Osteoblast (primary cell): Measurements from ENCODE around the gene EIF4A2. TPM values are rescaled to one million over a fixed set of nuclear protein-coding genes. Genes with fewer than 3 reads are reported as not detected.
"Not testable (repeated sequence)": the region's sequence is repeated elsewhere in the genome, so short reads cannot be mapped to it uniquely, and the experiment has no call there.

Experiments
- DNase-seq: peaks from one replicate; pipeline ENCODE4 v3.0.0; 2011; ENCODE audit warnings: low spot score, mixed read lengths; ENCODE audit not compliant: insufficient read length; ENCODE audit errors: missing footprints
- H2AFZ ChIP-seq: 2 replicates; pipeline ENCODE4 v1.6.0; 2011; ENCODE audit warnings: mild to moderate bottlenecking, low read length
- H3K27ac ChIP-seq: 2 replicates; pipeline ENCODE4 v1.5.1; 2011; ENCODE audit warnings: mild to moderate bottlenecking, low read depth, low read length, moderate library complexity
- H3K27me3 ChIP-seq: 2 replicates; pipeline ENCODE4 v1.6.0; 2012; ENCODE audit warnings: mild to moderate bottlenecking, control low read depth, inconsistent platforms, low read length, moderate library complexity; ENCODE audit not compliant: insufficient read depth
- H3K36me3 ChIP-seq: 2 replicates; pipeline ENCODE4 v1.5.1; 2011; ENCODE audit warnings: mild to moderate bottlenecking, low read length, control low read depth, moderate library complexity; ENCODE audit not compliant: insufficient read depth
- H3K4me1 ChIP-seq: 2 replicates; pipeline ENCODE4 v1.5.1; 2011; ENCODE audit warnings: mild to moderate bottlenecking, low read length, control low read depth, moderate library complexity; ENCODE audit not compliant: insufficient read depth
- H3K4me2 ChIP-seq: 2 replicates; pipeline ENCODE4 v1.6.0; 2011; ENCODE audit warnings: mild to moderate bottlenecking, low read length; ENCODE audit not compliant: insufficient read depth
- H3K4me3 ChIP-seq: fragments of 200-600 bp; sonication (generic); 3 replicates; pipeline ENCODE4 v1.5.1; 2012; ENCODE audit warnings: mild to moderate bottlenecking, low read length, inconsistent platforms; ENCODE audit not compliant: insufficient read depth
- H3K79me2 ChIP-seq: 2 replicates; pipeline ENCODE4 v1.6.0; 2012; ENCODE audit warnings: mild to moderate bottlenecking, low read length, control low read depth, inconsistent platforms; ENCODE audit not compliant: insufficient read depth
- H3K9me3 ChIP-seq: 2 replicates; pipeline ENCODE4 v1.5.1; 2011; ENCODE audit warnings: low read depth, low read length, control low read depth
- H4K20me1 ChIP-seq: 2 replicates; pipeline ENCODE4 v1.6.0; 2012; ENCODE audit warnings: mild to moderate bottlenecking, low read length, control low read depth; ENCODE audit not compliant: insufficient read depth
- total RNA-seq: library from RNA; depleted of rRNA; stranded (reverse); fragments of >200 nt; gene quantifications from 2 replicates; pipeline ENCODE4 v1.2.3, GENCODE V29; 2012
- TF ChIP-seq, protein P1 (sequence below): IDR thresholded peaks from 2 replicates; pipeline ENCODE4 v1.5.1; 2011; ENCODE audit warnings: mild to moderate bottlenecking, low read depth, low read length, moderate library complexity; ENCODE audit errors: extremely low read depth

The EIF4A2 gene
- total RNA-seq, 1 donor: 442 TPM

DNA sequence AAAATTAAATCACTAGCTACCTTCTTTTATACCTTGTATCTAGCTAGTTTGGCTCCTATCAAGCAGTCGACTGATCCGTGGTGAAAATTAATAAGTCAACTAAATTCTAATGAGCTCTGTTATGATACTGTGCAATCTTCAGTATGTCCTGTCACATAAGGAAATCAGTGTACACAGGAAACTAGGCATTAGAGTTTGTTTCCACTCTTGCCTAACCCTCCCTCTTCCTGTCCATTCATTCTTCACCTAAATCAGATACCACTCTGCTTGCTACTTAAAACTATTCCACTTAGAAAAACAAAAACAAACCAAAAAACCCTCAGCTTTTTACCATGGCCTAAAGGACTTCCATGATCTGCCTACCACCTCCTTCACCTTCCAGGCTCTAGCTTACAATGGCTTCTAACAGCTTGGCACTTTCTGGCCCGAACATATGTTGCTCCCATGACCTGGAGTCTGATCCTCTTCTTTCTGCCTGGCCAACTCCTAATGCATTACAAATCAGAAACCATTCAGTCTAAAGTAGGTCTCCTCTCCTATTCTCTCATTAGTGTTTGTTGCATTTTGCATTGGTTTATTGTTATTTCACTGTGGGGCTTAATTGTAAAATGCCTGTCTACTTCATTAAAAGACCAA lies 15.0 kb downstream of the EIF4A2 start:
- no peaks in the 10 kb centered on the region for H3K79me2 ChIP-seq
- TF ChIP-seq, protein P1, sequence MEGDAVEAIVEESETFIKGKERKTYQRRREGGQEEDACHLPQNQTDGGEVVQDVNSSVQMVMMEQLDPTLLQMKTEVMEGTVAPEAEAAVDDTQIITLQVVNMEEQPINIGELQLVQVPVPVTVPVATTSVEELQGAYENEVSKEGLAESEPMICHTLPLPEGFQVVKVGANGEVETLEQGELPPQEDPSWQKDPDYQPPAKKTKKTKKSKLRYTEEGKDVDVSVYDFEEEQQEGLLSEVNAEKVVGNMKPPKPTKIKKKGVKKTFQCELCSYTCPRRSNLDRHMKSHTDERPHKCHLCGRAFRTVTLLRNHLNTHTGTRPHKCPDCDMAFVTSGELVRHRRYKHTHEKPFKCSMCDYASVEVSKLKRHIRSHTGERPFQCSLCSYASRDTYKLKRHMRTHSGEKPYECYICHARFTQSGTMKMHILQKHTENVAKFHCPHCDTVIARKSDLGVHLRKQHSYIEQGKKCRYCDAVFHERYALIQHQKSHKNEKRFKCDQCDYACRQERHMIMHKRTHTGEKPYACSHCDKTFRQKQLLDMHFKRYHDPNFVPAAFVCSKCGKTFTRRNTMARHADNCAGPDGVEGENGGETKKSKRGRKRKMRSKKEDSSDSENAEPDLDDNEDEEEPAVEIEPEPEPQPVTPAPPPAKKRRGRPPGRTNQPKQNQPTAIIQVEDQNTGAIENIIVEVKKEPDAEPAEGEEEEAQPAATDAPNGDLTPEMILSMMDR: no peak
- no peak overlapping the region for H3K4me3 ChIP-seq
- no peaks in the 10 kb centered on the region for H4K20me1 ChIP-seq
- no peak overlapping the region for H2AFZ ChIP-seq
- H3K9me3 ChIP-seq: no peaks in the 10 kb centered on the region
- no peaks in the 10 kb centered on the region for H3K27me3 ChIP-seq
- H3K36me3 ChIP-seq: peaks cover 29% of the 10 kb centered on the region
- H3K4me1 ChIP-seq: no peaks in the 10 kb centered on the region
- no peak for DNase-seq
- no peak overlapping the region for H3K4me2 ChIP-seq
- no peak overlapping the region for H3K27ac ChIP-seq

DNA sequence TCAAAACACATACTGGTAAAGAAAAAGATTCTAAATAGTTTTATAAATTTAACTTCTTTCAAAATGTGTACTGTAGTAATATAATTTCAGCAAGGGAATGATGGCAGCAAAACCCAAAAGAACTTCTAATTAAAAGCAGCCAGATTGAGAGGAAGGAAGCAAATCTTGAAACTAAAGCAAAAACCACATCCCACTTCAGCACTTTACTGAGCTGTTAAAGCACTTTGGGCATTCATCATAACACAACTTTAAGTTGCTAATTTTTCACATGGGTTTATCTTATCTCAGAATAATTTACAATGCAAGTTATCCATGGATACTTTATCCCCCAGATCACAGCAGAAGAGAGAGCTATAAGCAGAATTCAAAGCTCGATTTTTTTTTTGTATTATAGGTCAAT lies 16.9 kb downstream of the EIF4A2 start:
- peaks cover under 1% of the 10 kb centered on the region for H3K4me1 ChIP-seq
- no peaks in the 10 kb centered on the region for H4K20me1 ChIP-seq
- no peak overlapping the region for H3K4me3 ChIP-seq
- H3K36me3 ChIP-seq: peaks cover 28% of the 10 kb centered on the region
- no peak overlapping the region for H3K27ac ChIP-seq
- H2AFZ ChIP-seq: no peak overlapping the region
- H3K79me2 ChIP-seq: peaks cover 9% of the 10 kb centered on the region
- TF ChIP-seq, protein P1: no peak
- H3K9me3 ChIP-seq: no peaks in the 10 kb centered on the region
- no peak for DNase-seq
- H3K27me3 ChIP-seq: no peaks in the 10 kb centered on the region
- no peak overlapping the region for H3K4me2 ChIP-seq

DNA sequence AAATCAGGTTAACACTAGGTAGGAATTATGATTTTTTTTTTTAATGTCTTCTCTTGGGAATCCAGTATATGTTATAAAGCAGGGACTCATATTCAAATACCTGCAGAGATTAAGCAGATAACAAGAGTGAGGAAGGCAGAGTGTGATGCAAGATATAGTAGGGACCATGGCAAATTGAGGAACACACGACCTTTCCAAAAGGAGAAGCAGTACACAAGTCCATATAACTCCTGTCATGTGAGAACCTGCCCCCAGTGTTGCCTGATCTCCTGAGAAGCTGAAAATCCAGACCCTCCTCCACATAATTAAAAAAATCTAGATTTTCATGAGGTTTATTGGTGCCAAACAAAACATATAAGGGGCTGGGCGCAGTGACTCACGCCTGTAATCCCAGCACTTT lies 19.3 kb downstream of the EIF4A2 start:
- Histone ChIP-seq H3K4me3 (no peak overlapping the region), H3K4me1 (peaks cover 13% of the 10 kb centered on the region), H2AFZ (no peak overlapping the region), H3K27ac (no peak overlapping the region), H3K36me3 (peaks cover 22% of the 10 kb centered on the region), H3K27me3 (no peaks in the 10 kb centered on the region), H3K79me2 (peaks cover 20% of the 10 kb centered on the region), H3K9me3 (no peaks in the 10 kb centered on the region), H3K4me2 (no peak overlapping the region), H4K20me1 (no peaks in the 10 kb centered on the region)
- TF ChIP-seq, protein P1: no peak
- DNase-seq: no peak

DNA sequence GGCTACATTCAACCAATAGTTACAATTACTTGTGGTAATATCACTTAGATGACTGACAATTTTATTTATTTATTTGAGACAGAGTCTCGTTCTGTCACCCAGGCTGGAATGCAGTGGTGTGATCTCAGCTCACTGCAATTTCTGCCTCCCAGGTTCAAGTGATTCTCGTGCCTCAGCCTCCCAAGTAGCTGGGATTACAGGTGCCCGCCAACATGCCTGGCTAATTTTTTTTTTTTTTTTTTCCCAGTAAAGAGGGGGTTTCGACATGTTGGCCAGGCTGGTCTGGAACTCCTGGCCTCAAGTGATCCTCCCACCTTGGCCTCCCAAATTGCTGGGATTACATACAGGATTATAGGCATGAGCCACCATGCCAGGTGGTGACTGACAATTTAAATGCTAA lies 20.1 kb downstream of the EIF4A2 start:
- H3K9me3 ChIP-seq, H3K4me2 ChIP-seq, DNase-seq, H3K27ac ChIP-seq, H4K20me1 ChIP-seq, H3K27me3 ChIP-seq, H2AFZ ChIP-seq, H3K4me3 ChIP-seq: not testable (repeated sequence)
- H3K36me3 ChIP-seq: peaks cover 20% of the 10 kb centered on the region
- H3K79me2 ChIP-seq: peaks cover 20% of the 10 kb centered on the region
- peaks cover 13% of the 10 kb centered on the region for H3K4me1 ChIP-seq
